DOHH2 (cell line): ENCODE measurements around the gene DGAT2.

Experiments
- EZH2phosphoT487 ChIP-seq: fragments of 200-600 bp; sonication (generic); IDR thresholded peaks from 2 replicates; pipeline ENCODE4 v1.6.1; 2017; ENCODE audit warnings: borderline replicate concordance, mild to moderate bottlenecking, antibody characterized with exemption, low read length, moderate library complexity, mixed read lengths
- TF ChIP-seq, protein P1 (sequence below): fragments of 200-600 bp; sonication (generic); IDR thresholded peaks from one replicate; pipeline ENCODE4 v1.5.1; 2014; ENCODE audit warnings: antibody characterized with exemption, mild to moderate bottlenecking, low read depth, low read length; ENCODE audit not compliant: poor library complexity, severe bottlenecking

DNA sequence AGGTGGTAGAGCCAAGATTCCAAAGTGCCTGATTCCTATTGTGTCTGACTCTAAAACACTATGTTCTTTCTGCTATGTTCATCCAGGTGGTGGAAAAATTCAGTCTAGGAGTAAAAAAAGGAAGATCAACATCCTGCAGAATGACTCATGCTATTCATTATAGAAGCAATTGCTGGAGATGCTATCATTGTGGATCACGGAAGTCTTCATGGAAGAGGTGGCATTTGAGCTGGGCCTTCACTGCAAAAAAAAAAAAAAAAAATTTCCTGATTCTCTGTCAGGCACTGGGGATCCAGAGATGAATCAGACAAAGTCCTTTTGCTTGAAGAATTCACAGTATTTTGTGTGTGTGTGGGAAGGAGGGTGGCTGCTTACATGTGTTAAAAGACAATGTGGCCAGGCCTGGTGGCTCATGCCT lies 45.1 kb downstream of the DGAT2 start:
- TF ChIP-seq, protein P1, sequence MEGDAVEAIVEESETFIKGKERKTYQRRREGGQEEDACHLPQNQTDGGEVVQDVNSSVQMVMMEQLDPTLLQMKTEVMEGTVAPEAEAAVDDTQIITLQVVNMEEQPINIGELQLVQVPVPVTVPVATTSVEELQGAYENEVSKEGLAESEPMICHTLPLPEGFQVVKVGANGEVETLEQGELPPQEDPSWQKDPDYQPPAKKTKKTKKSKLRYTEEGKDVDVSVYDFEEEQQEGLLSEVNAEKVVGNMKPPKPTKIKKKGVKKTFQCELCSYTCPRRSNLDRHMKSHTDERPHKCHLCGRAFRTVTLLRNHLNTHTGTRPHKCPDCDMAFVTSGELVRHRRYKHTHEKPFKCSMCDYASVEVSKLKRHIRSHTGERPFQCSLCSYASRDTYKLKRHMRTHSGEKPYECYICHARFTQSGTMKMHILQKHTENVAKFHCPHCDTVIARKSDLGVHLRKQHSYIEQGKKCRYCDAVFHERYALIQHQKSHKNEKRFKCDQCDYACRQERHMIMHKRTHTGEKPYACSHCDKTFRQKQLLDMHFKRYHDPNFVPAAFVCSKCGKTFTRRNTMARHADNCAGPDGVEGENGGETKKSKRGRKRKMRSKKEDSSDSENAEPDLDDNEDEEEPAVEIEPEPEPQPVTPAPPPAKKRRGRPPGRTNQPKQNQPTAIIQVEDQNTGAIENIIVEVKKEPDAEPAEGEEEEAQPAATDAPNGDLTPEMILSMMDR = no peak
- no peak for TF ChIP-seq EZH2phosphoT487
